Endothelial cell of umbilical vein (primary cell): Measurements from ENCODE around the gene C3orf20.

Source experiments
- CTCF ChIP-seq, 2 donors: IDR thresholded peaks; 1 replicate in 1 of 2; 2 replicates in 1 of 2; pipeline ENCODE4 v1.5.1; 2011; ENCODE audit warnings: low read length in 2 of 2, mild to moderate bottlenecking in 2 of 2, moderate library complexity in 2 of 2, control low read depth in 1 of 2, inconsistent platforms in 1 of 2, low read depth in 1 of 2; ENCODE audit not compliant: insufficient read depth in 1 of 2; ENCODE audit errors: extremely low read depth in 1 of 2
- EZH2 ChIP-seq: IDR thresholded peaks from 2 replicates; pipeline ENCODE4 v1.6.1; 2012; ENCODE audit warnings: borderline replicate concordance, low read depth, mild to moderate bottlenecking, moderate library complexity, low read length, inconsistent platforms; ENCODE audit not compliant: severe bottlenecking
- FOS ChIP-seq: IDR thresholded peaks from 2 replicates; pipeline ENCODE4 v1.6.1; 2011; ENCODE audit warnings: mild to moderate bottlenecking, low read length, moderate library complexity, borderline replicate concordance; ENCODE audit not compliant: insufficient read depth
- GATA2 ChIP-seq: IDR thresholded peaks from 2 replicates; pipeline ENCODE4 v1.7.0; 2011; ENCODE audit warnings: low read depth, mild to moderate bottlenecking, moderate library complexity, mixed read lengths, low read length; ENCODE audit not compliant: insufficient read length, insufficient read depth
- MAX ChIP-seq: IDR thresholded peaks from 2 replicates; pipeline ENCODE4 v1.6.1; 2011; ENCODE audit not compliant: insufficient read depth, insufficient read length
- POLR2A ChIP-seq: IDR thresholded peaks from 2 replicates; pipeline ENCODE4 v1.6.1; 2012; ENCODE audit warnings: low read depth, mild to moderate bottlenecking, control low read depth, low read length
- POLR2AphosphoS5 ChIP-seq: IDR thresholded peaks from 2 replicates; pipeline ENCODE4 v1.6.1; 2012; ENCODE audit warnings: low read depth, mild to moderate bottlenecking, control low read depth, low read length, moderate library complexity; ENCODE audit not compliant: insufficient read depth

DNA sequence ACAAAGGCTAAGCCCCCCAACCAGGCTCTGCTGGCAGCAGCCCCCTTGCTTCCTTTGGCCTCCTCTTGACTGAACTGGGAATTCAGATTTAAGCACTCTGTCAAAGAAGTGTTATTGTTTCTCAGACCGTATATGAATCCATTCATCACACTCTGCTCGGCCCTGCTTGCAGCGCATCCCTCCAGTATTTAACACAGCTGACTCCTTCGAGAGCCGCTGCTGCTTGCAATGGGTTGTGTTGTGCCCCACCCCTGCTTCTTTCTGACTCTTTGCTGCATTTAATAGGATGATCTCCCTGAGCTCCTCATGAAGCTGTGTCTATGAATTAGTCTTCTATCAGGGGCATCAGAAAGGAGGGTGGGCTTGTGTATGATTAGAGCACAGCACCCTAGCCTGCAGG lies 31.2 kb downstream of the C3orf20 start:
- TF ChIP-seq CTCF (IDR thresholded peaks at IDR 0.05; ENCODE audit: extremely low read depth in 1 of 2, insufficient read depth in 1 of 2, low read depth in 1 of 2, low read length in 2 of 2) (no peak), FOS (no peak), POLR2AphosphoS5 (no peak), EZH2 (no peak), POLR2A (no peak), GATA2 (no peak), MAX (no peak)
